Cardiac septum (tissue), 1 donor: ENCODE measurements around the gene SHTN1. TPM values are rescaled to one million over a fixed set of nuclear protein-coding genes. Genes with fewer than 3 reads are reported as not detected.

Experiments used
- DNase-seq: peaks from one replicate; pipeline ENCODE4 v3.0.0-alpha.2; 2020; ENCODE audit warnings: low spot score
- intact Hi-C: fragments of 100-400 bp; cut with DNase I; formaldehyde crosslinking; loops from one replicate; pipeline ENCODE4 v1.14.0; 2022
- total RNA-seq: library from RNA; stranded (reverse); fragmentation: NEBNext Ultra II Directional; extraction: Animal tissue kit (Norgen Biotek cat#: 25700); gene quantifications from one replicate; pipeline ENCODE4 v1.2.1, GENCODE V29; 2021
- donor health status: DM: no; HTN: no; CAD: no.

SHTN1 gene
- total RNA-seq, 1 donor from 2014 or later: 3.0 TPM

DNA sequence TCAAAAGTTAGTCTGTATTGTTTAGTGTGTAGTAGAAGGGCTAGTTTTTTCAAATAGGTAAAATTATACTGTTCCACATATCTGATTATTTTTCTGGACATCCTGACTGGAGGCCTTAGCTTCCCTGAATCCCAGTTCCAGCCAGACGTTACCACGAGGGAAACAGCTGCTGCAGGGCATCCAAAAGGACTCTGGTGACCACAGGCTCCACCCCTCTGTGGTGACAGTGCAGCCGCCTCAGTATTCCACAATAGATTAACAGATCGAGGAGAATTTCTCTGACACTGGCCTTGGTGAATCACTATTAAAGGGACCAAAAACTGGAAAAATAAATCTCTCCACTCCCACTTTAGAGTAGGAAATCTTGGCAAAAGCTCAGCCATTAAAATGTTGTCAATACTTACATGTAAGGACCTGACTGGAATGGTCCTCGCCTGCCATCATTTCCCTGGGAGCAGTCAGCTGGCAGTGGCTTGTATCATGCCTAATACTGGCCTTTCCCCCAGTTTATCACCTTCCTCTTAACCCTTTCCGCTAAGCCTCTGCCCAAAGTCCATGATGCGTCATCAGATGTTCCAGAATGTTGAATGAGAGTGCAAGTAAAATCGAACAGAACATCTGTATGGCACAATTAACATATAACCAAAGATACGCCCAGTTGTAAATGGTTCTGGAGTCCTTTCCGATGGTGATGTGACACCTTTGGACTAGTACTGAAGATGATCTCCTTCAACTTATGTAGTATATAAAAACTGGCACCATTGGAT lies 124.1 kb downstream of the SHTN1 start:
- intact Hi-C loops: no loop called here
- DNase-seq: no peak

DNA sequence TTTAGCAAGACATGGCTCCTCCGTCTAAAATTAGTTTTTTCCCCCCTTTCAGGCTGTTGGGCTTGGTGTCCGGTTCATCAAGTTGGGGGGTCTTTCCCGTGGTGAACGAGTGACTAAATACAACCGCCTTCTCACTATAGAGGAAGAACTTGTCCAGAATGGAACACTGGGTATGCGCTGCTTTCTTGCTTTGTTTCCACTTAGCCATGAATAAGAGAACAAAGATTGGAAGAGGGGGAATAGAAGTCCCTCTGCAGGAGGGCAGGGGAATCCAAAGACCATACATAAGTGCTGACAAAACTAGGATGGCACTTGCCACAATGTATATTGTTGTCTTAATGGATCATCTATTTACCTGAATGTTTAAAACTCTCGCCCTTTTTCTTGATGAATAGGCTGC lies 125.2 kb downstream of the SHTN1 start:
- DNase-seq: no peak
- intact Hi-C loops: no loop called here

DNA sequence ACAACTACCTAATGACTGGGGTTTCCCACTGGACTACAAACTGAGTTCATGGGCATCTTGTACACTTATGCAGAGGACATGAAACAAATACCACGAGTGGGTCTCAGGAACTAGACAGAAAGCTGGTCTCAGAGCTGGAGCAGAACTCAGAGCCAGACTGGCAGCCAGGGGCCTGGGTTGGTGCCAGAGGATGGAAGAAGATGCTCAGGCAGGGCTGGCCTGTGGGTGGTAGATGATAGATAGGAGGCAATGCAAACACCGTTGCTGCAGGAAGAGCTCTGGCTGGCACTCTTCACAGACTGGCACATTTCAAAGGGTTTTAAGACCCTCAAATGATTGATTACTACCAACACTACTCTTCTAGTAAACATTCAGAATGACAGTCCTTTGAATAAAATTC lies 126.9 kb downstream of the SHTN1 start:
- no peak for DNase-seq
- intact Hi-C loops: no loop called here

DNA sequence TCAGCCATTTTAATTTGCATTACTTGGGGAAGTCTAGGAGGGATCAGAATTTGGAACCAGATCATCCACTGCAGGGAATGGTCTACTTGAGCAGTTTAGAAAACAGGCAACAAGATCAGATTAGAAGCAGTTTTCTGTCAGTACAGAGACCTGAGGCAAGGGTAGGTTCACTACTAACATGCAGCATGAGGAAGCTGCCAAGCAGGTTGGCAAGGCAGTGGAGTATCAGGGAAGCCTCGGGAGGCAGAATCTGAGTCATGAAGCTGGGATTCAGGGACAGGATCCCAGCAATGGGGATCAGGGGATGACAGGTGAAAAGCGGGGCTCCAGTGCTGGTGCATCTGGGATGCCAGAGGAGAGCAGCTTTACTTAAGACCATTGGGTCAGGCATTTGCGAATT lies 127.6 kb downstream of the SHTN1 start:
- intact Hi-C loops: no loop called here
- DNase-seq: no peak

DNA sequence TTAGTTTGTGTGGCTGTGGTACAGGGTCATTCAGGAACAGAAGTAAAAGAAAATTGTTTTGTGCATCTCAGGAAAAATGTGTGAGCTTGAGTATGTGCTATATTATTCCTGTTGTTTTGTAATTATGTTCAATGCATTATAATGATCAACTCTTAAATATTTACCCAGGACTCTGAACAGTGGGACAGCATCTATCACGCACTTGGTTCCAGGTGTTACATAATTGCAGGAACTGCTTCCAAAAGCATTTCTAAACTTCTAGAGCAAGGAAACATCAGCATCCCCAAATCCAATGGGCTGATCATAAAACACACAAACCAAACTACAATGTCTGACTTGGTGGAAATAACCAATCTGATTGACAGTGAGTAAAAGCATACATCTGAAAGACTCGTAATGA lies 129.1 kb downstream of the SHTN1 start:
- no peak for DNase-seq
- intact Hi-C loops: no loop called here

DNA sequence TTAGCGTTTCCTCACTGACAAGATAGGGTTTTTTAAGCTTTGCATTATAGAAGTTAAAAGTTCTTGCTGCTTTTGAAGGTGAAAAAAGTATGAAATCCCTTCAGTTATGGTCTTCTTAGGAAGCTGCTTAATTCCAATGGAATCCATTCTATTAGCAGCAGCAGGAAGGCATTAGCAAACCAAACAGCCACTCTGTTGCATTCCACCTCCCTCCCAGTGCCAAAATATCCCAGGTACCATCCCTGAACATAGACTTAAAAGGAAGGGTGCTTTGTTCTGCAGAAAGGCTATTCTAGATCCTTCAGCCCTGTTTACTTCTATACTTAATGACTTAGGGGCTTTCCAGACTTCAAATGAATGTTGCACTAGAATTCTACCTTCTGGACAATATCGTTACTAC lies 131.9 kb downstream of the SHTN1 start:
- no peak for DNase-seq
- intact Hi-C loops: no loop called here

DNA sequence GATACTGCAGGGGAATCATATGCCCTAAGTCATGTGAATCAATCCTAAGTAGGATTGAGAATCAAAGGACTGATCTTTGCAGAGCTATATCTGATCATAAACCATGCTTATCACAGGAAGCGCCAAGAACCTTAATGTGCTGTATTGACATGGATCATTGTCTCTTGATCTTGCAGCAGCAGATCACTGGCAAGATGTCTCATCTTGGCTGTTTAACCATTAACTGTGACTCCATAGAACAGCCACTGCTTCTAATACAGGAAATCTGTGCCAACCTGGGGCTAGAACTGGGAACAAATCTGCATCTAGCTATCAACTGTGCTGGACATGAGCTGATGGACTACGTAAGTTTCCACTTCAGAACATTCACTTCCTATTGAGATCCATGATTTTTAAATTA lies 134.0 kb downstream of the SHTN1 start:
- no peak for DNase-seq
- intact Hi-C loops: no loop called here

DNA sequence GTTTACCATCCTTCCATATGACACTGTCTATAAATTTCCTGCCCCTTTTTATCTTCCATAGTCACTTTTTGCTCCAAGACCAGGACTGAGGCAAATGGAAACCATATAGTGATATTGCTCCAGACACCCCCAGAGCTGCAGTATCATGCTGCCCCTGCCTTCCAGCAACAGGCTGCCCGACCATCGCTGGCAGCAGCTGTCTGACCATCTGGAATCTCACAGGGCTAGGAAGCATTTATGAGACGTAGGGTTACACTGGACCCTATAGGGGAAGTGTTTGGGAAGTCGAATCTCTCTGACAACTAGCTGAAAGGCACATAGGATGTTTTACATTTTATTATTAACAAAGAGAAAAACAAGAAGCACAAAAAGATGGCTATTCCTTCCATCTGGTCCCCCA lies 136.3 kb downstream of the SHTN1 start:
- intact Hi-C loops: no loop called here
- DNase-seq: no peak

DNA sequence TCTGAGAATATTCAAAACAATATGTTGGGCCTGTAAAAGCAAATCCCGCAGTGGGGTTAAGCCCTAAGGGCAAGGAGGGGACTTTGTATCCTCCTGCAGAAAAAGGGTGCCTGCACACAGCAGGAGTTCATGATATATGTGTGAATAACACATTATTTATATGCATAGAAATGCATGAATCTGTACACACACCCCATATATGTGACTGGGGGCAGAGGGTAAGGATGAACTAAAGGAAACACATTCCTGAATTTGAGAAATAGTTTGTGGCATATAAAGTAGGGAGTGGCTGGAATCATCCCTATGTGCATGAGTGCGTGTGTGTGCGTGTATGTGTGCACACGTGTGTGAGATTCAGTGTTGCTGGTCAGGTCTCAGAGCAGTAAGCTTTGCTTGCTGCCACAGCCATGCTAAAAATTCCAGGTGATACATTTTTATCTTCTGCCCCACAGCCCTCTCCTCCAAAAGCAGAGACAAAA lies 136.8 kb downstream of the SHTN1 start:
- no peak for DNase-seq
- intact Hi-C loops: no loop called here

DNA sequence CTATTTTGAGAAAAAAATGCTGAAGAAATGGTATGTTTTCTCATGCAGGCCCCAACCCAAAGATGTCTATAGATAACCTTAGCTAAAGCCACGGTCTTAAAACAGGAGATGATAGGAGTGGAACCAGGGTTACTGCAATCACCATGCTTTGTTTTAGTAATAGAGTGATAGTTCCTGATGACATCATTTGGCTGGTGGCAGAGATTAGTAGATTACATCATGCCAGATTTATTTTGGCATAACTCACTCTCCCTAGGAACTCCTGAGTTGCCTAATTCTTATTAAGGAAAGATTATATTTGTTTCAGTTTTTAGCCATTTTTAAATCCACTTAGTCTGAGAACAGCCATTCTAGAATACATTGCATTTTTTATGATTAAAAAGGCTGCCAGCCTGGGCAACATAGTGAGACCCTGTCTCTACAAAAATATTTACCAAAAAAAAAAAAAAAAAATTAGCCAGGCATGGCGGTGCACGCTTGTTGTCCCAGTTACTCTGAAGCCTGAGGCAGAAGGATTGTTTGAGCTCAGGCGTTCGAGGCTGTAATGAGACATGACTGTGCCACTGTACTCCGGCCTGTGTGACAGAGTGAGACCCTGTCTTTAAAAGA lies 137.9 kb downstream of the SHTN1 start:
- intact Hi-C loops: no loop called here

DNA sequence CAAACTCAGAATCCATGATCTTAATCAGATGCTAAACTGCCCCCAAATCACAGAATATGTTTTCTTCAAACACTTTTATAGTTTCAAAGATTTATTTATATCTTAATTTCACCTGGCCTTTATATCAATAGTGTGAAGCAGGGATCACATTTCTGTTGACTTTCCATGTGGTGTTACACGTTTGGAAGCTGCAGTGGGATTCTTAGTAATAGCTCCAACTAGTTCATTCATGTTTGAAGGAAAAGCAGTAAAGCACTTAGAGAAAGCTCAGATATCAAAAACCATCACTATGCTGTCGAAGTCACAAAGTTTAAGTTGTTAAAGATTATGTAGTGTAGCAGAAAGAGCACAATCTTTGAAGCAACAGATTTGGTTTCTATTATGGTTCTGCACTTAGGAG lies 138.9 kb downstream of the SHTN1 start:
- intact Hi-C loops: no loop called here
- no peak for DNase-seq

More for the DNA sequence above, 137.9 kb downstream of the SHTN1 start:
- DNase-seq: no peak

DNA sequence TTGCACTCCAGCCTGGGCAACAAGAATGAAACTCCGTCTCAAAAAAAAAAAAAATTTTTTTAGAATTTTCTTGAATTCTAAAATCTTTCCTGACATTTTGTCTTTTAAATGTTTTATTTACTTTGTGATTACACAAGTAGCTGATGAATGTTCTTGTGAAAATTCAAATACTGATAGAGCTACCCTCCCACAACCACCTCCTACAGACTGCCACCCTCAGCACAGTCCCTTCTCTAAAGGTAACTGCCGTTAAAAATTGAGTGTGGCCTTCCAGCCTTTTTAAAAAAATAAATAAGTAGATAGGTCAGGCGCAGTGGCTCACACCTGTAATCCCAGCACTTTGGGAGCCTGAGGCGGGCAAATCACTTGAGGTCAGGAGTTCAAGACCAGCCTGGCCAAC lies 140.6 kb downstream of the SHTN1 start:
- no peak for DNase-seq
- intact Hi-C loops: no loop called here

DNA sequence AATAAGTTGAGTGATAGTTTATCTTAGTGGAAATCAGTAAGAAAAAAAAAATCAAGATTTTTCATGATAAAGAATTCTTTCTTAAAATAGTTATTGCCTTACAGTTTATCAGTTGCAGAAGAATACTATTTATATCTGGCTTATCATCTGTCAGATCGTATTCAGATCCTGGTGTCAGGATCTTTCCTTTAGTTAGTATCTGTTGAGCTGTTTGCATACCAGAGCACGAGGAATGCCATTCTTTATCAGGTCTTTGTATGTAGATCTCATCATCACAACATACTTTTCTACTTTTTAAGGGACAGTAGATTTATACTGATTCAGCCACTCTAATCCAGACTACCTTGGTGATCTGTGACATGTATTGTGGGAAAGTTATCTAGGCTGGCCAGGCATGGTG lies 143.2 kb downstream of the SHTN1 start:
- intact Hi-C loops: no loop called here

DNA sequence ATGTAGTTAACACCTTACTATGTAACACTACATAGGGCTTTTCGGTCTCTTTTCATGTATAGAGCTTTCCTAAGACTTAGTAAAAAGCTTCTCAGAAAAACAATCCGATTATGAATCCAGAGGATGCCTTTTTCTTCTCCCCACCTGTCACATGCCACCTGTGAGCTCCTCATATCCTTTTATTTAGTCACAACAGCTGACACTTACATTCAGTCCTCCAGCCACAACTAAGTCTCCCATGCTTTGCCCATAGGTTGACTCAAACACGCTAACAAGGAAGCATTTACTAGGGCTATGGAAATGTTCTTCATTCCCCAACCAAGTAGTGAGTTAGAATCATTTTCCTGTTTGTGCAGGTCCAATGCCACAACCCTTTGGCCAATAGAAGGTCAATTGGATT lies 147.8 kb downstream of the SHTN1 start:
- DNase-seq: no peak
- intact Hi-C loops: no loop called here

More for the DNA sequence above, 143.2 kb downstream of the SHTN1 start:
- no peak for DNase-seq

DNA sequence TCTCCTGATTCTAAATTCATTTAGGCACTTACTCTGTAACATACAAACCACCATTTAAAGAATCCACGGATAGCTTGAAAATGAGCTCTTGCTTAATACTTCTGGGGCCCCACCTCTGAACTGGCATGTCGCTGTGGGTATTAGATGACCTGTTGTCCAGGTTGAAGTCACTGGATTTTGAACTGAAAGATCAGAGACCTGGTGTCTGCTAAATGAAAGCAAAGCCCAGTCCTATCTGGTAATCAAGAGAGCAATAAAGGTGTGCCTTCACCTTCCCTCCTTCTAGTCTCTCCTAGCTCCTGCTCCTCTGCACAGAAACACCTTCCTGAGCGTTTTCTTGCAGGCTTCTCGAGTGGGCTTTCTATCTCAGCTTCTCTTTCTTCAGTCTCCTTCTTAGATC lies 151.3 kb downstream of the SHTN1 start:
- DNase-seq: no peak
- intact Hi-C loops: no loop called here

DNA sequence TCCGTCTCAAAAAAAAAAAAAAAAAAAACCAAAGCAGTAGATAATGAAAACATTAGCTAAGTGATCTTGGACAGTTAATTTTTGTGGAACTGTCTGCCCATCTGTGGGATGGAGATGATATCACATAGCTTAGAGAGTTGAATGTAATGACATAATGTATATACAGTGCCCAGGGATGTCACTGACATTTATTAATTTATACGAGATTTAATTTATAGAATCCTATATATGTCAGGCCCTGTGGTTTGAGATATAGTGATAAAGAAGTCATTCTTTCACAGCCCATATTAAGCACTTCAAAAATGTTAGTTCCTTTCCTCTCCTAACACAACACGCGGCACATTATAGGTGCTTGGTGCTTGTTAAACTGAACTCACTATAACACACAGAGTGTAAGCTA lies 151.7 kb downstream of the SHTN1 start:
- no peak for DNase-seq
- intact Hi-C loops: no loop called here

DNA sequence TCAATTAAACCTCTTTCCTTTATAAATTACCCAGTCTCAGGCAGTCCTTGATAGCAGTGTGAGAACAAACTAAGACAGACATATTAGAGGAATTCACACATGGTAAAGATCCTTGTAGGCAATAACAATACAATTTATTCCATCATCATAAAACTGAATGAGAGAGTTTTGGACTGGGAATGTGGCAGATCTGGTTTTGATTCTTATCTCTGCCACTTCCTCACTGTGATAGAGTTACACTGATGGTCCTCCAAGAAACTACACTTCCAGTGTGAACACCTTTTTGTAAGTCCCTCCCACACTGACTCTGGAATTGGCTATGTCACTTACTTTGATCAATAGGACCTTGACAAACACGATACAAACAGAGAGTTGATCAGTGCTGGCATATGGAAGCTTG lies 152.7 kb downstream of the SHTN1 start:
- intact Hi-C loops: no loop called here

DNA sequence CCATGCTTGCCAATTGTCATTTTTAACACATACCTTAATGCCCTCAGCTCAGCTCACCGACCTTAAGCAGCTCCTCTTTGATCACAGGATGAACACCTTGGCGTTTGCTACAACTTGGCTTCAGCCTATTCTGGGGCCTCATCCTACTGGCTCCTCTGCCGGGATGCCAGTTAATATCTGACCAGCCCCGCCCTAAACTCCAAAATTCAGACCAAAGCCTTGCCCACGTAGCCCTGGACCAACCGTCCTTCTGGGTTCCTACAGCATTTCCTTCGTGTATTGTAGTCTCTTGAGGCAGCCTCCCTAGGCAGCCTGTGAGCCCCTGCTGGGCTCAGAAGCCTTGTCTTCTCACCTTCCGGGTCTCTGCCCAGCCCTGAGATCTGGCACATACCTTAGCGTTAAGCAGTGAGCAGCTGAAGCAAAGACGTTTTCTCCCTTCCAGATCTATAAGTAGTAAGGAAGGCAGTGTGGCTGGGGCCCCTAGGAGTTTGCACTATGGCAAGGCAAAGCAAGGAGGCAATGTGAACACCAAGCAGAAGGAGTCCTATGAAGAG lies 154.9 kb downstream of the SHTN1 start:
- no peak for DNase-seq
- intact Hi-C loops: no loop called here

More for the DNA sequence above, 152.7 kb downstream of the SHTN1 start:
- no peak for DNase-seq

DNA sequence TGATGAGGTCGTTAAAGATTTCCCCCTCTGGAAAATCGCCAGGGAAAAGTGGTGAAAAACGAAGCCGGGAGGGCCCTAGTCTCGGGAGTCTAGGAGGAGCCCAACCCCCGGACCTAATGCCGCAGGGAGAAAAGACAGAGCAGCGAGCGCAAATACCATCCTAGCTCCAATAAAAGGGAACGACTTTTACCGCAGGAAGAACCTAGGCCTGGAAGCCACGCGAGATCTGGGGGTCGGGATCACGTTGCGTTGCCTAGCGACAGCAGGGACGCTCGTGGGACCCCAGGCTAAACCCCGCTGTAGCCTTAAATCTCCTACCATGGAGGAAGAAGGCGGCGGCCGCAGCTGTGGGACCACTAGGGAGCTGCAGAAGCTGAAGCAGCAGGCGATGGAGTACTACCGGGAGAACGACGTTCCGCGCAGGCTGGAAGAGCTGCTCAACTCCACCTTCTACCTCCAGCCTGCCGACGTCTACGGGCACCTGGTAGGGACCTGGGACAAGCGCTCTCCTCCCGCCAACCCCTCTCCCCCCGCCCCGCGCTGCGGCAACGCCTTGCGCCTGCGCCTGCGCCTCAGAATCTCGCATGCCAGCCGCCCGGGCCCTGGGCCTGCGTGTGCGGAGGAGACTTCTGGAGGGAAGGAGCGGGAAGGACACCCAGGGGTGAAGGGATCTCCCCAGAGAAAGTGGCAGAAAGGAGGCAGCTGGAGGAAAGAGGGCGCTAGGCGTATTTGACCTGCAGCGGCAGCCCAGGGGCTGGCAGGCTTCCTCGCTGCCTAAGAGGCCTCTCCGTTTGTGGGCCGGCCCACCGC lies 155.5 kb downstream of the SHTN1 start, which contains the start of gene ENO4:
TSS of gene ENO4 (plus strand) at position 252 of the 810 bp plus-strand sequence. CDS start at position 320, 68 bp downstream.
- intact Hi-C loops: no loop called here
- DNase-seq: no peak

DNA sequence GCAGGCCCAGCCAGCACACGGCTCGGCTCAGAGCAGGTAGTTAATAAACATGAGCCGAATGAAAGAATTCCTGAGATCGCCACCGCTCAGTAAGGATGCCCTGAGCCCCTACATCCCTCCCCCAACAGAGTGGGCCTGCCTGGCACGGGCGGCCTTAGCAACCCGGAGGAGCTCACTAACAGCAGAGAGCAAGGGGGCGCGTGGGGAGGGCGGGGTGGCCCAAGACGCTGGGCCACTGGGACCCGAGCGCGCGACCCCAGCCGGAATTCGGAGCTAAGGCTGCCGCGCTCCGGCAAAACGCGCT lies 156.1 kb downstream of the SHTN1 start:
- no peak for DNase-seq
- intact Hi-C loops: no loop called here
